HEK293 (cell line): ENCODE data around the gene MED25.

ENCODE experiments used
- GLI4 ChIP-seq: fragments of 450-650 bp; formaldehyde crosslinking; IDR thresholded peaks from 2 replicates; pipeline ENCODE4 v1.5.1; 2016; ENCODE audit warnings: missing biosample characterization, missing genetic modification characterization
- IKZF3 ChIP-seq: fragments of 450-650 bp; IDR thresholded peaks from 2 replicates; pipeline ENCODE4 v1.5.0; 2018; ENCODE audit warnings: missing biosample characterization, mild to moderate bottlenecking, missing genetic modification characterization, moderate library complexity
- MEIS1 ChIP-seq: sonication (generic); formaldehyde crosslinking; IDR thresholded peaks from 2 replicates; pipeline ENCODE4 v1.8.1; 2022; ENCODE audit warnings: missing genetic modification reagents, mild to moderate bottlenecking, borderline replicate concordance
- MYNN ChIP-seq: fragments of 450-650 bp; formaldehyde crosslinking; IDR thresholded peaks from 2 replicates; pipeline ENCODE4 v1.5.1; 2016; ENCODE audit warnings: missing biosample characterization, missing genetic modification characterization, borderline replicate concordance
- REPIN1 ChIP-seq: fragments of 450-650 bp; formaldehyde crosslinking; IDR thresholded peaks from 2 replicates; pipeline ENCODE4 v1.5.1; 2017; ENCODE audit warnings: missing biosample characterization, missing genetic modification characterization, low read depth
- ZBTB17 ChIP-seq: fragments of 450-650 bp; formaldehyde crosslinking; IDR thresholded peaks from 2 replicates; pipeline ENCODE4 v1.5.1; 2016; ENCODE audit warnings: missing biosample characterization, missing genetic modification characterization
- ZBTB6 ChIP-seq: fragments of 450-650 bp; formaldehyde crosslinking; IDR thresholded peaks from 2 replicates; pipeline ENCODE4 v1.5.1; 2017; ENCODE audit warnings: missing biosample characterization, missing genetic modification characterization
- ZFHX2 ChIP-seq: fragments of 450-650 bp; formaldehyde crosslinking; conservative IDR thresholded peaks from 2 replicates; pipeline ENCODE4 v1.5.1; 2016; ENCODE audit warnings: missing biosample characterization, missing genetic modification characterization
- ZNF132 ChIP-seq: fragments of 450-650 bp; formaldehyde crosslinking; IDR thresholded peaks from 2 replicates; pipeline ENCODE4 v1.5.1; 2017; ENCODE audit warnings: missing biosample characterization, missing genetic modification characterization, borderline replicate concordance
- ZNF26 ChIP-seq: fragments of 450-650 bp; formaldehyde crosslinking; IDR thresholded peaks from 2 replicates; pipeline ENCODE4 v1.5.1; 2016; ENCODE audit warnings: missing biosample characterization, missing genetic modification characterization
- ZNF311 ChIP-seq: fragments of 450-650 bp; formaldehyde crosslinking; IDR thresholded peaks from 2 replicates; pipeline ENCODE4 v1.5.1; 2017; ENCODE audit warnings: missing biosample characterization, missing genetic modification characterization, borderline replicate concordance
- ZNF324 ChIP-seq: fragments of 450-650 bp; formaldehyde crosslinking; IDR thresholded peaks from 2 replicates; pipeline ENCODE4 v1.5.1; 2016; ENCODE audit warnings: missing biosample characterization, missing genetic modification characterization
- ZNF366 ChIP-seq: fragments of 450-650 bp; formaldehyde crosslinking; conservative IDR thresholded peaks from 2 replicates; pipeline ENCODE4 v1.5.1; 2016; ENCODE audit warnings: missing biosample characterization, missing genetic modification characterization
- ZNF391 ChIP-seq: fragments of 450-650 bp; formaldehyde crosslinking; IDR thresholded peaks from 2 replicates; pipeline ENCODE4 v1.5.1; 2016; ENCODE audit warnings: low read depth, missing biosample characterization, missing genetic modification characterization, borderline replicate concordance
- ZNF394 ChIP-seq: fragments of 450-650 bp; formaldehyde crosslinking; IDR thresholded peaks from 2 replicates; pipeline ENCODE4 v1.5.1; 2016; ENCODE audit warnings: missing biosample characterization, missing genetic modification characterization, mild to moderate bottlenecking, moderate library complexity, borderline replicate concordance
- ZNF404 ChIP-seq: fragments of 450-650 bp; formaldehyde crosslinking; IDR thresholded peaks from 2 replicates; pipeline ENCODE4 v1.5.1; 2017; ENCODE audit warnings: missing biosample characterization, missing genetic modification characterization
- ZNF449 ChIP-seq: fragments of 450-650 bp; formaldehyde crosslinking; IDR thresholded peaks from 2 replicates; pipeline ENCODE4 v1.5.1; 2017; ENCODE audit warnings: missing biosample characterization, mild to moderate bottlenecking, missing genetic modification characterization, moderate library complexity
- ZNF560 ChIP-seq: fragments of 450-650 bp; formaldehyde crosslinking; IDR thresholded peaks from 2 replicates; pipeline ENCODE4 v1.5.1; 2017; ENCODE audit warnings: missing biosample characterization, missing genetic modification characterization, borderline replicate concordance
- ZNF610 ChIP-seq: fragments of 450-650 bp; formaldehyde crosslinking; IDR thresholded peaks from 2 replicates; pipeline ENCODE4 v1.5.1; 2016; ENCODE audit warnings: missing biosample characterization, missing genetic modification characterization, borderline replicate concordance
- ZNF624 ChIP-seq: fragments of 450-650 bp; formaldehyde crosslinking; IDR thresholded peaks from 2 replicates; pipeline ENCODE4 v1.5.1; 2017; ENCODE audit warnings: missing biosample characterization, missing genetic modification characterization
- ZNF768 ChIP-seq: fragments of 450-650 bp; formaldehyde crosslinking; IDR thresholded peaks from 2 replicates; pipeline ENCODE4 v1.5.1; 2018; ENCODE audit warnings: missing biosample characterization, mild to moderate bottlenecking, missing genetic modification characterization
- ZSCAN30 ChIP-seq: fragments of 450-650 bp; IDR thresholded peaks from 2 replicates; pipeline ENCODE4 v1.5.1; 2018; ENCODE audit warnings: missing biosample characterization, mild to moderate bottlenecking, missing genetic modification characterization, moderate library complexity
- TF ChIP-seq, protein P1 (sequence below): IDR thresholded peaks from 2 replicates; pipeline ENCODE4 v1.6.1; 2011; ENCODE audit warnings: mild to moderate bottlenecking, low read depth, low read length, borderline replicate concordance
- TF ChIP-seq, protein P2 (sequence below): fragments of 450-650 bp; formaldehyde crosslinking; IDR thresholded peaks from 2 replicates; pipeline ENCODE4 v1.5.1; 2016; ENCODE audit warnings: missing biosample characterization, missing genetic modification characterization
- TF ChIP-seq, protein P3 (sequence below): fragments of 450-650 bp; formaldehyde crosslinking; conservative IDR thresholded peaks from 2 replicates; pipeline ENCODE4 v1.5.1; 2016; ENCODE audit warnings: low read depth, missing biosample characterization, missing genetic modification characterization

MED25 gene

DNA sequence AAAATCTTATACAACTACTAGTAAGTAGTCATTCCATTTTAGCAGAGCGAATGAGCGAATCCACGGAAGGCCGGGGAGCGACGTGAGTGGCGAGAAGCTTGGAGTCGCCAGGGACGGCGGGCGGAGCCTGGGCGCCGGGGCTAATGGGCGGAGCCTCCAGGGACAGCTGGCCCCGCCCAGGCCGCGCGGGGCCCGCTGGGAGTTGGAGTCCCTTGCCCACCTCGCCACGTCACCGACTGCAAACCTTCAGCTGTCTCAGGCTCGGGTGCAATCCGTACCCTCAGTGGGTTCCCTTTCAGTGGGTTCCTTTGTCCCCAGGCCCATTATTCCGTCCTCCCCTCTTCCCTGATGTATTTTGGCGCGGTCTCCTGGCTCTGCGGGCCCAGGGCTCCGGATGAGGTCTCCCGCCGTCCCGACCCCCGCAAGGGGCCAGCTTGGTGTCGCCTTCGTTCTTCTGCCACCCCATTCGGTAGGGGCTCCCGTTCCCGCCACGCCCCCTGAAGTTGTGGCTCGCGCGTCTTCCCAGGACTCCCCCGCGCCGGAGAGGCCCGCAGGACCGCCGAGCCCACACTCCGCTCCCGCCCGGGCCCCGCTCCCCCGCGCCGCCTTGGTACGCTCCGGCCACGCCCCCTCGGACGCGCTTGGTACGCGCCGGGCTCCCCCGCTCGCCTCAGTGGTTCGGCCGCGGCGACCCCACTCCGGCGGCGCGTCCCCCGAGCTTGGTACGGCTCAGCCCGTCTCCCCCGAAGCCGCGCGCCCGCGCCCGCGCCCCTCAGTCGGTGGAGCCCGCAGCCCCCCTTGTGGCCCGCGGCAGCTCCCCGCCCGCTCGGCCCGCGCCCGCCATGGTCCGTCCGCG, 32.6 kb downstream of the MED25 start, which contains the start of gene PTOV1 (continued):
- TF ChIP-seq, protein P1, sequence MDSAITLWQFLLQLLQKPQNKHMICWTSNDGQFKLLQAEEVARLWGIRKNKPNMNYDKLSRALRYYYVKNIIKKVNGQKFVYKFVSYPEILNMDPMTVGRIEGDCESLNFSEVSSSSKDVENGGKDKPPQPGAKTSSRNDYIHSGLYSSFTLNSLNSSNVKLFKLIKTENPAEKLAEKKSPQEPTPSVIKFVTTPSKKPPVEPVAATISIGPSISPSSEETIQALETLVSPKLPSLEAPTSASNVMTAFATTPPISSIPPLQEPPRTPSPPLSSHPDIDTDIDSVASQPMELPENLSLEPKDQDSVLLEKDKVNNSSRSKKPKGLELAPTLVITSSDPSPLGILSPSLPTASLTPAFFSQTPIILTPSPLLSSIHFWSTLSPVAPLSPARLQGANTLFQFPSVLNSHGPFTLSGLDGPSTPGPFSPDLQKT, result no peak
- TF ChIP-seq ZNF324 (tag by site-specific recombination) (peak; percentile 91), ZNF449 (tag by site-specific recombination) (peak; percentile 70), ZBTB6 (tag by site-specific recombination) (0 out of 2 replicates have a peak, but pooled peaks have one; percentile 45), GLI4 (tag by site-specific recombination) (peak; percentile 79; the same call in 1 of the 2 replicates), ZSCAN30 (tag by site-specific recombination) (peak; percentile 89), ZNF610 (tag by site-specific recombination) (peak; percentile 60; the same call in 1 of the 2 replicates), ZNF311 (tag by site-specific recombination) (no peak), ZNF132 (tag by site-specific recombination) (no peak), ZNF366 (tag by site-specific recombination) (peak; percentile 81), ZNF404 (tag by site-specific recombination) (no peak), ZNF26 (tag by site-specific recombination) (no peak), ZNF394 (peak; percentile 40; the same call in 1 of the 2 replicates), ZBTB17 (tag by site-specific recombination) (peak; percentile 97), MYNN (tag by site-specific recombination) (no peak), ZNF768 (tag by site-specific recombination) (no peak; the same call in 1 of the 2 replicates), IKZF3 (peak; percentile 92), MEIS1 (CRISPR knock-in tag) (no peak), ZNF560 (tag by site-specific recombination) (no peak), REPIN1 (peak; percentile 78; the same call in 1 of the 2 replicates), ZNF391 (peak; percentile 92), ZFHX2 (peak; percentile 90), ZNF624 (tag by site-specific recombination) (no peak)
- TF ChIP-seq, protein P2, sequence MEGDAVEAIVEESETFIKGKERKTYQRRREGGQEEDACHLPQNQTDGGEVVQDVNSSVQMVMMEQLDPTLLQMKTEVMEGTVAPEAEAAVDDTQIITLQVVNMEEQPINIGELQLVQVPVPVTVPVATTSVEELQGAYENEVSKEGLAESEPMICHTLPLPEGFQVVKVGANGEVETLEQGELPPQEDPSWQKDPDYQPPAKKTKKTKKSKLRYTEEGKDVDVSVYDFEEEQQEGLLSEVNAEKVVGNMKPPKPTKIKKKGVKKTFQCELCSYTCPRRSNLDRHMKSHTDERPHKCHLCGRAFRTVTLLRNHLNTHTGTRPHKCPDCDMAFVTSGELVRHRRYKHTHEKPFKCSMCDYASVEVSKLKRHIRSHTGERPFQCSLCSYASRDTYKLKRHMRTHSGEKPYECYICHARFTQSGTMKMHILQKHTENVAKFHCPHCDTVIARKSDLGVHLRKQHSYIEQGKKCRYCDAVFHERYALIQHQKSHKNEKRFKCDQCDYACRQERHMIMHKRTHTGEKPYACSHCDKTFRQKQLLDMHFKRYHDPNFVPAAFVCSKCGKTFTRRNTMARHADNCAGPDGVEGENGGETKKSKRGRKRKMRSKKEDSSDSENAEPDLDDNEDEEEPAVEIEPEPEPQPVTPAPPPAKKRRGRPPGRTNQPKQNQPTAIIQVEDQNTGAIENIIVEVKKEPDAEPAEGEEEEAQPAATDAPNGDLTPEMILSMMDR (tag by site-specific recombination), result no peak
- TF ChIP-seq, protein P3, sequence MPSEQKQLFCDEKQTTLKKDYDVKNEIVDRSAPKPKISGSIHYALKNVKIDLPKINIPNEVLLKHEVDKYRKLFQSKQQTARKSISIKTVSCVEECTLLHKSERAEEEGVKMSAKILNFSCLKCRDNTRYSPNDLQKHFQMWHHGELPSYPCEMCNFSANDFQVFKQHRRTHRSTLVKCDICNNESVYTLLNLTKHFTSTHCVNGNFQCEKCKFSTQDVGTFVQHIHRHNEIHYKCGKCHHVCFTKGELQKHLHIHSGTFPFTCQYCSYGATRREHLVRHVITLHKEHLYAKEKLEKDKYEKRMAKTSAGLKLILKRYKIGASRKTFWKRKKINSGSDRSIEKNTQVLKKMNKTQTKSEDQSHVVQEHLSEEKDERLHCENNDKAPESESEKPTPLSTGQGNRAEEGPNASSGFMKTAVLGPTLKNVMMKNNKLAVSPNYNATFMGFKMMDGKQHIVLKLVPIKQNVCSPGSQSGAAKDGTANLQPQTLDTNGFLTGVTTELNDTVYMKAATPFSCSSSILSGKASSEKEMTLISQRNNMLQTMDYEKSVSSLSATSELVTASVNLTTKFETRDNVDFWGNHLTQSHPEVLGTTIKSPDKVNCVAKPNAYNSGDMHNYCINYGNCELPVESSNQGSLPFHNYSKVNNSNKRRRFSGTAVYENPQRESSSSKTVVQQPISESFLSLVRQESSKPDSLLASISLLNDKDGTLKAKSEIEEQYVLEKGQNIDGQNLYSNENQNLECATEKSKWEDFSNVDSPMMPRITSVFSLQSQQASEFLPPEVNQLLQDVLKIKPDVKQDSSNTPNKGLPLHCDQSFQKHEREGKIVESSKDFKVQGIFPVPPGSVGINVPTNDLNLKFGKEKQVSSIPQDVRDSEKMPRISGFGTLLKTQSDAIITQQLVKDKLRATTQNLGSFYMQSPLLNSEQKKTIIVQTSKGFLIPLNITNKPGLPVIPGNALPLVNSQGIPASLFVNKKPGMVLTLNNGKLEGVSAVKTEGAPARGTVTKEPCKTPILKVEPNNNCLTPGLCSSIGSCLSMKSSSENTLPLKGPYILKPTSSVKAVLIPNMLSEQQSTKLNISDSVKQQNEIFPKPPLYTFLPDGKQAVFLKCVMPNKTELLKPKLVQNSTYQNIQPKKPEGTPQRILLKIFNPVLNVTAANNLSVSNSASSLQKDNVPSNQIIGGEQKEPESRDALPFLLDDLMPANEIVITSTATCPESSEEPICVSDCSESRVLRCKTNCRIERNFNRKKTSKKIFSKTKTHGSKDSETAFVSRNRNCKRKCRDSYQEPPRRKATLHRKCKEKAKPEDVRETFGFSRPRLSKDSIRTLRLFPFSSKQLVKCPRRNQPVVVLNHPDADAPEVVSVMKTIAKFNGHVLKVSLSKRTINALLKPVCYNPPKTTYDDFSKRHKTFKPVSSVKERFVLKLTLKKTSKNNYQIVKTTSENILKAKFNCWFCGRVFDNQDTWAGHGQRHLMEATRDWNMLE (tag by site-specific recombination), result no peak
